K562 (cell line): ENCODE results near the gene ANKH. TPM values are rescaled to one million over a fixed set of nuclear protein-coding genes. Genes with fewer than 3 reads are reported as not detected.
A peak's percentile ranks its signal among the peaks of the same experiment; 100 is the strongest.

Source experiments
- ATAC-seq: fragments of 200-7000 bp; cut with Tn5 transposase; 3 replicates; pipeline ENCODE4 v1.9.1; 2020; ENCODE audit warnings: moderate library complexity
- BruUV-seq: library from RNA; stranded (reverse); fragments of 400-500 nt; replicated peaks from 2 replicates; lab custom pipeline; 2021; lab: Mats Ljungman, UMichigan
- CTCF ChIA-PET: fragments of 300-600 bp; formaldehyde crosslinking; extraction: SDS; loops from one replicate; lab custom pipeline; 2021; ENCODE audit warnings: low intra/inter-chr PET ratio; lab: Yijun Ruan, JAX
- POLR2A ChIA-PET: fragments of 300-600, 350-650 bp; sonication (Branson Sonifier 250); formaldehyde crosslinking; extraction: SDS; loops from one replicate; lab custom pipeline; 2021; ENCODE audit warnings: antibody characterized with exemption, inconsistent platforms; lab: Yijun Ruan, JAX
- DNase-seq, 4 experiments: peaks; one replicate each; pipeline versions ENCODE4 v3.0.0 to v3.0.0-alpha.2; 2011 to 2018; ENCODE audit warnings: low spot score in 3 of 4, mixed read lengths in 3 of 4; ENCODE audit errors: extremely low read depth in 1 of 4
- FAIRE-seq: peaks from 2 replicates; lab custom pipeline; 2011; peaks lifted over from hg19 to GRCh38; lab: Jason Lieb, UNC
- H2AFZ ChIP-seq: 2 replicates; pipeline ENCODE4 v1.6.0; 2011; ENCODE audit warnings: low read depth, low read length, control low read depth, inconsistent platforms
- H3K27ac ChIP-seq: fragments of 200-600 bp; 3 replicates; pipeline ENCODE4 v1.8.0; 2011; ENCODE audit warnings: low read depth, mild to moderate bottlenecking, control low read depth, inconsistent platforms, low read length, moderate library complexity, mixed read lengths; ENCODE audit errors: extremely low read depth
- H3K27me3 ChIP-seq, 2 experiments: fragments of 300-600 bp in 1 of 2; 2 replicates in 1 of 2; 3 replicates in 1 of 2; pipeline versions ENCODE4 v1.6.0 to v1.8.0; 2011; ENCODE audit warnings: inconsistent platforms in 2 of 2, low read length in 2 of 2, mild to moderate bottlenecking in 1 of 2, mixed read lengths in 1 of 2, moderate library complexity in 1 of 2; ENCODE audit not compliant: control insufficient read depth in 2 of 2, insufficient read depth in 2 of 2
- H3K36me3 ChIP-seq: fragments of 300-600 bp; 3 replicates; pipeline ENCODE4 v1.8.0; 2011; ENCODE audit warnings: mild to moderate bottlenecking, low read length, inconsistent platforms; ENCODE audit not compliant: control insufficient read depth, insufficient read depth
- H3K4me1 ChIP-seq, 2 experiments: fragments of 200-600 bp in 1 of 2; replicated peaks in 1 of 2; 2 replicates in 1 of 2; 3 replicates in 1 of 2; pipeline versions ENCODE4 v1.5.1 to v1.8.0; 2011; ENCODE audit warnings: inconsistent platforms in 2 of 2, low read length in 2 of 2, mild to moderate bottlenecking in 1 of 2, mixed read lengths in 1 of 2, moderate library complexity in 1 of 2; ENCODE audit not compliant: control insufficient read depth in 2 of 2, insufficient read depth in 2 of 2
- H3K4me2 ChIP-seq: 2 replicates; pipeline ENCODE4 v1.6.1; 2011; ENCODE audit warnings: low read length, control low read depth, inconsistent platforms, mixed read lengths; ENCODE audit not compliant: insufficient read depth
- H3K4me3 ChIP-seq: fragments of 200-600 bp; sonication (generic), shearing (Covaris generic); 2 replicates; pipeline ENCODE4 v1.5.1; 2016; ENCODE audit warnings: control low read depth, inconsistent platforms
- H3K79me2 ChIP-seq: fragments of 200-600 bp; 3 replicates; pipeline ENCODE4 v1.8.0; 2011; ENCODE audit warnings: low read length, inconsistent platforms; ENCODE audit not compliant: control insufficient read depth, insufficient read depth
- H3K9ac ChIP-seq, 2 experiments: 2 replicates each; pipeline versions ENCODE4 v1.6.0 to v1.6.1; 2011; ENCODE audit warnings: low read depth in 2 of 2, low read length in 2 of 2, control low read depth in 1 of 2, inconsistent platforms in 1 of 2, mild to moderate bottlenecking in 1 of 2, mixed read lengths in 1 of 2; ENCODE audit not compliant: insufficient read depth in 1 of 2
- H3K9me1 ChIP-seq: one replicate; pipeline ENCODE4 v1.6.0; 2011; ENCODE audit warnings: inconsistent platforms, mild to moderate bottlenecking, low read length, moderate library complexity; ENCODE audit not compliant: control insufficient read depth, insufficient read depth
- H3K9me3 ChIP-seq: replicated peaks from 2 replicates; pipeline ENCODE4 v1.5.1; 2011; ENCODE audit warnings: low read depth, low read length, inconsistent platforms; ENCODE audit not compliant: control insufficient read depth, insufficient read depth
- H4K20me1 ChIP-seq: replicated peaks from 2 replicates; pipeline ENCODE4 v1.6.1; 2011; ENCODE audit warnings: low read length, inconsistent platforms, mixed read lengths; ENCODE audit not compliant: control insufficient read depth, insufficient read depth
- CTCF ChIP-seq, 3 experiments: IDR thresholded peaks in 2 of 3; conservative IDR thresholded peaks in 1 of 3; 2 replicates each; pipeline ENCODE4 v1.5.1; 2011 to 2012; ENCODE audit warnings: low read length in 3 of 3, mild to moderate bottlenecking in 3 of 3, control low read depth in 2 of 3, improper control_type of control experiment in 1 of 3, inconsistent platforms in 1 of 3, low read depth in 1 of 3, mixed read lengths in 1 of 3, moderate library complexity in 1 of 3; ENCODE audit not compliant: insufficient read depth in 2 of 3
- HBP1 ChIP-seq: fragments of 450-650 bp; formaldehyde crosslinking; IDR thresholded peaks from 2 replicates; pipeline ENCODE4 v1.4.0; 2022; ENCODE audit warnings: missing genetic modification characterization
- KDM1A ChIP-seq, 2 experiments: fragments of 450-650 bp; IDR thresholded peaks; 2 replicates each; pipeline ENCODE4 v1.6.1; 2016; ENCODE audit warnings: mild to moderate bottlenecking in 2 of 2
- RAD21 ChIP-seq, 2 experiments: fragments of 250-450 bp in 1 of 2; fragments of 450-650 bp in 1 of 2; sonication (Bioruptor Pico) in 1 of 2; formaldehyde crosslinking in 1 of 2; IDR thresholded peaks in 1 of 2; conservative IDR thresholded peaks in 1 of 2; 2 replicates each; pipeline versions ENCODE4 v1.4.0 to v1.8.0; 2020 to 2022; ENCODE audit warnings: mild to moderate bottlenecking in 2 of 2, moderate library complexity in 1 of 2
- RFX5 ChIP-seq: IDR thresholded peaks from 2 replicates; pipeline ENCODE4 v1.6.1; 2011; ENCODE audit warnings: low read depth, mild to moderate bottlenecking, improper control_type of control experiment, low read length
- SMARCA5 ChIP-seq: fragments of 450-650 bp; IDR thresholded peaks from 2 replicates; pipeline ENCODE4 v1.6.1; 2016
- ZNF184 ChIP-seq: sonication (generic); formaldehyde crosslinking; IDR thresholded peaks from 2 replicates; pipeline ENCODE4 v1.5.0; 2020; ENCODE audit warnings: missing genetic modification reagents
- ZNF311 ChIP-seq: fragments of 250-450 bp; sonication (Bioruptor Pico); IDR thresholded peaks from 2 replicates; pipeline ENCODE4 v1.4.0; 2020; ENCODE audit warnings: mild to moderate bottlenecking, moderate library complexity
- ZNF347 ChIP-seq: fragments of 450-650 bp; formaldehyde crosslinking; IDR thresholded peaks from 2 replicates; pipeline ENCODE4 v1.4.0; 2020; ENCODE audit warnings: low read depth, mild to moderate bottlenecking, moderate library complexity
- ZNF551 ChIP-seq: fragments of 250-450 bp; sonication (Bioruptor Pico); IDR thresholded peaks from 2 replicates; pipeline ENCODE4 v1.5.0; 2021; ENCODE audit warnings: mild to moderate bottlenecking, moderate library complexity
- WGBS: fragments of 100-300 bp; shearing (Covaris generic); methylation state at CpG from one replicate; pipeline ENCODE4 v1.1.6; 2016; ENCODE audit warnings: low coverage, mixed read lengths; ENCODE audit not compliant: insufficient coverage; ENCODE audit errors: missing lambda C conversion rate; 5-methylcytosine and 5-hydroxymethylcytosine counted together
- in situ Hi-C: fragments of 300-500 bp; cut with MboI; formaldehyde crosslinking; loops from 4 replicates; pipeline ENCODE4 v1.15.0; 2018; ENCODE audit warnings: inconsistent platforms, mixed read lengths
- intact Hi-C: fragments of 100-400 bp; cut with micrococcal nuclease; formaldehyde crosslinking; loops from 2 replicates; pipeline ENCODE4 v1.14.2; 2022
- polyA plus RNA-seq, 8 experiments: library from polyadenylated mRNA; depleted of rRNA in 4 of 8; stranded (reverse) in 5 of 8; unstranded in 3 of 8; fragments of >200 nt; fragmentation: Nextera tagmentation in 2 of 8; fragmentation: Illumina TruSeq in 1 of 8; extraction: Ambion mirVana in 2 of 8; extraction: Trizol in 1 of 8; gene quantifications; 2 replicates each; pipeline versions ENCODE4 v1.2.1 to v1.2.3, GENCODE V29; 2011 to 2014; ENCODE audit warnings: inconsistent platforms in 1 of 8, missing spikeins in 1 of 8
- total RNA-seq, 7 experiments: library from RNA; depleted of rRNA in 6 of 7; stranded (reverse); fragments of >200 nt in 6 of 7; fragmentation: Illumina TruSeq in 2 of 7; extraction: Trizol in 2 of 7; gene quantifications; 2 replicates each; pipeline versions ENCODE4 v1.2.1 to v1.2.3, GENCODE V29; 2011 to 2021; ENCODE audit warnings: low replicate concordance in 1 of 7
- TF ChIP-seq, protein P1 (sequence below): sonication (generic); formaldehyde crosslinking; IDR thresholded peaks from 2 replicates; pipeline ENCODE4 v1.8.0; 2023; ENCODE audit warnings: mild to moderate bottlenecking, missing genetic modification reagents
- TF ChIP-seq, protein P2 (sequence below): sonication (generic); formaldehyde crosslinking; IDR thresholded peaks from 2 replicates; pipeline ENCODE4 v1.8.0; 2022; ENCODE audit warnings: missing genetic modification reagents, mild to moderate bottlenecking, borderline replicate concordance

Gene ANKH
- total and polyA plus RNA-seq, 9 of the 15 experiments (the other 6 are each of a cell fraction or from before 2014, with no cell fraction given), result 0.79 to 12.2 (median 4.5) TPM

GRCh38 chr5:14685757-14686156, 185.8 kb downstream of the ANKH start:
- in situ Hi-C loops, result no loop called here
- peak; percentile 80 for ATAC-seq
- ChIA-PET POLR2A (interaction anchor here (0.7 to 1.4 kb wide), 3 partner anchors 10 to 14 kb away, joined by 3 to 6 read pairs (median 6); no protein-coding TSS in a partner anchor), CTCF (interaction anchor here (0.6 to 1.5 kb wide), 3 partner anchors 21 to 328 kb away, joined by 3 to 11 read pairs (median 4); no protein-coding TSS in a partner anchor)
- 61% methylated on average over 6 of the region's 6 CpGs for WGBS
- no peak overlapping the region for H3K4me2 ChIP-seq
- H3K36me3 ChIP-seq, result peaks cover 91% of the 10 kb centered on the region
- H3K9me1 ChIP-seq, result no peaks in the 10 kb centered on the region
- no peak overlapping the region for H2AFZ ChIP-seq
- no TSS peak for BruUV-seq
- no peak overlapping the region for H3K9ac ChIP-seq
- no peaks in the 10 kb centered on the region; the same call in 2 of the 3 replicates for H3K79me2 ChIP-seq
- H3K27ac ChIP-seq, result no peak overlapping the region
- intact Hi-C loops, result loop anchor here (1.0 to 5.0 kb wide), 2 partner anchors 42 to 318 kb away; no protein-coding TSS in a partner anchor
- no peaks in the 10 kb centered on the region for H3K4me1 ChIP-seq
- no peaks in the 10 kb centered on the region for H3K9me3 ChIP-seq
- no peaks in the 10 kb centered on the region for H4K20me1 ChIP-seq
- peak in 2 of 4 experiments; percentile 38 to 47 for DNase-seq
- no peak overlapping the region for H3K4me3 ChIP-seq
- peak; percentile 75 for FAIRE-seq
- H3K27me3 ChIP-seq, result no peaks in the 10 kb centered on the region
- no peak for TF ChIP-seq ZNF551 (CRISPR knock-in tag)
- TF ChIP-seq RFX5, result no peak
- no peak for TF ChIP-seq ZNF311 (CRISPR knock-in tag)
- no peak for TF ChIP-seq ZNF184 (CRISPR knock-in tag)
- no peak for TF ChIP-seq HBP1 (CRISPR knock-in tag)
- peak; percentile 53 to 75 (median 71); a peak in 5 of 6 replicates for TF ChIP-seq CTCF (IDR thresholded peaks at IDR 0.05 in 2 of 3, conservative IDR thresholded peaks at IDR 0.05 in 1 of 3; ENCODE audit: insufficient read depth in 2 of 3, low read depth in 1 of 3, low read length in 3 of 3)
- TF ChIP-seq, protein P1, sequence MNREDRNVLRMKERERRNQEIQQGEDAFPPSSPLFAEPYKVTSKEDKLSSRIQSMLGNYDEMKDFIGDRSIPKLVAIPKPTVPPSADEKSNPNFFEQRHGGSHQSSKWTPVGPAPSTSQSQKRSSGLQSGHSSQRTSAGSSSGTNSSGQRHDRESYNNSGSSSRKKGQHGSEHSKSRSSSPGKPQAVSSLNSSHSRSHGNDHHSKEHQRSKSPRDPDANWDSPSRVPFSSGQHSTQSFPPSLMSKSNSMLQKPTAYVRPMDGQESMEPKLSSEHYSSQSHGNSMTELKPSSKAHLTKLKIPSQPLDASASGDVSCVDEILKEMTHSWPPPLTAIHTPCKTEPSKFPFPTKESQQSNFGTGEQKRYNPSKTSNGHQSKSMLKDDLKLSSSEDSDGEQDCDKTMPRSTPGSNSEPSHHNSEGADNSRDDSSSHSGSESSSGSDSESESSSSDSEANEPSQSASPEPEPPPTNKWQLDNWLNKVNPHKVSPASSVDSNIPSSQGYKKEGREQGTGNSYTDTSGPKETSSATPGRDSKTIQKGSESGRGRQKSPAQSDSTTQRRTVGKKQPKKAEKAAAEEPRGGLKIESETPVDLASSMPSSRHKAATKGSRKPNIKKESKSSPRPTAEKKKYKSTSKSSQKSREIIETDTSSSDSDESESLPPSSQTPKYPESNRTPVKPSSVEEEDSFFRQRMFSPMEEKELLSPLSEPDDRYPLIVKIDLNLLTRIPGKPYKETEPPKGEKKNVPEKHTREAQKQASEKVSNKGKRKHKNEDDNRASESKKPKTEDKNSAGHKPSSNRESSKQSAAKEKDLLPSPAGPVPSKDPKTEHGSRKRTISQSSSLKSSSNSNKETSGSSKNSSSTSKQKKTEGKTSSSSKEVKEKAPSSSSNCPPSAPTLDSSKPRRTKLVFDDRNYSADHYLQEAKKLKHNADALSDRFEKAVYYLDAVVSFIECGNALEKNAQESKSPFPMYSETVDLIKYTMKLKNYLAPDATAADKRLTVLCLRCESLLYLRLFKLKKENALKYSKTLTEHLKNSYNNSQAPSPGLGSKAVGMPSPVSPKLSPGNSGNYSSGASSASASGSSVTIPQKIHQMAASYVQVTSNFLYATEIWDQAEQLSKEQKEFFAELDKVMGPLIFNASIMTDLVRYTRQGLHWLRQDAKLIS (CRISPR knock-in tag), result no peak
- TF ChIP-seq RAD21 (CRISPR knock-in tag; conservative IDR thresholded peaks at IDR 0.05 in 1 of 2, IDR thresholded peaks at IDR 0.05 in 1 of 2), result peak; percentile 71 to 76
- TF ChIP-seq KDM1A (IDR thresholded peaks at IDR 0.05), result no peak
- TF ChIP-seq ZNF347 (CRISPR knock-in tag), result no peak
- TF ChIP-seq SMARCA5, result no peak
- TF ChIP-seq, protein P2, sequence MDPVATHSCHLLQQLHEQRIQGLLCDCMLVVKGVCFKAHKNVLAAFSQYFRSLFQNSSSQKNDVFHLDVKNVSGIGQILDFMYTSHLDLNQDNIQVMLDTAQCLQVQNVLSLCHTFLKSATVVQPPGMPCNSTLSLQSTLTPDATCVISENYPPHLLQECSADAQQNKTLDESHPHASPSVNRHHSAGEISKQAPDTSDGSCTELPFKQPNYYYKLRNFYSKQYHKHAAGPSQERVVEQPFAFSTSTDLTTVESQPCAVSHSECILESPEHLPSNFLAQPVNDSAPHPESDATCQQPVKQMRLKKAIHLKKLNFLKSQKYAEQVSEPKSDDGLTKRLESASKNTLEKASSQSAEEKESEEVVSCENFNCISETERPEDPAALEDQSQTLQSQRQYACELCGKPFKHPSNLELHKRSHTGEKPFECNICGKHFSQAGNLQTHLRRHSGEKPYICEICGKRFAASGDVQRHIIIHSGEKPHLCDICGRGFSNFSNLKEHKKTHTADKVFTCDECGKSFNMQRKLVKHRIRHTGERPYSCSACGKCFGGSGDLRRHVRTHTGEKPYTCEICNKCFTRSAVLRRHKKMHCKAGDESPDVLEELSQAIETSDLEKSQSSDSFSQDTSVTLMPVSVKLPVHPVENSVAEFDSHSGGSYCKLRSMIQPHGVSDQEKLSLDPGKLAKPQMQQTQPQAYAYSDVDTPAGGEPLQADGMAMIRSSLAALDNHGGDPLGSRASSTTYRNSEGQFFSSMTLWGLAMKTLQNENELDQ, result no peak
